HepG2 (cell line): Measurements from ENCODE around the gene SPATA21. TPM values are rescaled to one million over a fixed set of nuclear protein-coding genes. Genes with fewer than 3 reads are reported as not detected.

Experiments
- ATF2 ChIP-seq: sonication (generic); formaldehyde crosslinking; IDR thresholded peaks from 2 replicates; pipeline ENCODE4 v1.4.0; 2020; ENCODE audit warnings: missing genetic modification reagents
- CREB3 ChIP-seq: sonication (generic); formaldehyde crosslinking; IDR thresholded peaks from 2 replicates; pipeline ENCODE4 v1.5.0; 2020; ENCODE audit warnings: missing genetic modification reagents
- KLF16 ChIP-seq, 2 experiments: sonication (generic) in 1 of 2; formaldehyde crosslinking in 1 of 2; IDR thresholded peaks; 2 replicates each; pipeline versions ENCODE4 v1.6.1 to v1.8.0; 2016 to 2023; ENCODE audit warnings: missing genetic modification reagents in 2 of 2, missing compliant biosample characterization in 1 of 2
- MATR3 ChIP-seq: sonication (generic); formaldehyde crosslinking; IDR thresholded peaks from 2 replicates; pipeline ENCODE4 v1.4.0; 2020; ENCODE audit warnings: missing genetic modification reagents
- NFIC ChIP-seq: IDR thresholded peaks from 2 replicates; pipeline ENCODE4 v1.6.1; 2012; ENCODE audit warnings: mild to moderate bottlenecking, low read length, inconsistent platforms
- NFKBIZ ChIP-seq: IDR thresholded peaks from 2 replicates; pipeline ENCODE4 v1.6.1; 2018; ENCODE audit warnings: missing genetic modification reagents, missing compliant biosample characterization
- RFXAP ChIP-seq: sonication (generic); formaldehyde crosslinking; IDR thresholded peaks from 2 replicates; pipeline ENCODE4 v1.4.0; 2020; ENCODE audit warnings: missing genetic modification reagents, borderline replicate concordance
- SATB2 ChIP-seq: sonication (generic); formaldehyde crosslinking; IDR thresholded peaks from 2 replicates; pipeline ENCODE4 v1.5.0; 2020; ENCODE audit warnings: missing genetic modification reagents
- SSRP1 ChIP-seq: IDR thresholded peaks from 2 replicates; pipeline ENCODE4 v1.6.1; 2016; ENCODE audit warnings: control low read depth
- THAP9 ChIP-seq: sonication (generic); formaldehyde crosslinking; IDR thresholded peaks from 2 replicates; pipeline ENCODE4; 2020; ENCODE audit warnings: missing genetic modification reagents, mild to moderate bottlenecking, borderline replicate concordance
- ZC3H13 ChIP-seq: sonication (generic); formaldehyde crosslinking; IDR thresholded peaks from 2 replicates; pipeline ENCODE4 v1.8.1; 2023; ENCODE audit warnings: mild to moderate bottlenecking, missing genetic modification reagents, moderate library complexity
- ZFP37 ChIP-seq: sonication (generic); formaldehyde crosslinking; IDR thresholded peaks from 2 replicates; pipeline ENCODE4 v1.4.0; 2020; ENCODE audit warnings: missing genetic modification reagents, borderline replicate concordance
- ZMAT3 ChIP-seq: sonication (generic); formaldehyde crosslinking; conservative IDR thresholded peaks from 2 replicates; pipeline ENCODE4 v1.7.0; 2021; ENCODE audit warnings: missing genetic modification reagents
- ZNF142 ChIP-seq: sonication (generic); formaldehyde crosslinking; IDR thresholded peaks from 2 replicates; pipeline ENCODE4 v1.4.0; 2020; ENCODE audit warnings: missing genetic modification reagents
- ZNF615 ChIP-seq: sonication (generic); formaldehyde crosslinking; IDR thresholded peaks from 2 replicates; pipeline ENCODE4 v1.5.0; 2020; ENCODE audit warnings: mild to moderate bottlenecking, missing genetic modification reagents, borderline replicate concordance
- ZNF724P ChIP-seq: sonication (generic); formaldehyde crosslinking; IDR thresholded peaks from 2 replicates; pipeline ENCODE4 v1.8.0; 2022; ENCODE audit warnings: missing genetic modification reagents, borderline replicate concordance
- ZNF781 ChIP-seq: sonication (generic); formaldehyde crosslinking; IDR thresholded peaks from 2 replicates; pipeline ENCODE4 v1.5.1; 2020; ENCODE audit warnings: borderline replicate concordance, mild to moderate bottlenecking, missing genetic modification reagents; ENCODE audit errors: not compliant biosample characterization
- ZSCAN31 ChIP-seq: sonication (generic); formaldehyde crosslinking; IDR thresholded peaks from 2 replicates; pipeline ENCODE4 v1.5.0; 2020; ENCODE audit warnings: low read depth, mild to moderate bottlenecking, missing genetic modification reagents
- polyA plus RNA-seq, 8 experiments: library from polyadenylated mRNA; depleted of rRNA in 3 of 8; stranded (reverse) in 7 of 8; unstranded in 1 of 8; fragments of >200 nt; fragmentation: Illumina TruSeq in 4 of 8; extraction: Trizol in 4 of 8; gene quantifications; 2 replicates each; pipeline versions ENCODE4 v1.2.1 to v1.2.3, GENCODE V29; 2011 to 2016; ENCODE audit warnings: low read depth in 4 of 8, missing spikeins in 1 of 8, mixed read lengths in 1 of 8; ENCODE audit not compliant: insufficient read depth in 1 of 8
- total RNA-seq, 5 experiments: library from RNA; depleted of rRNA; stranded (reverse); fragments of >200 nt; fragmentation: Illumina TruSeq; extraction: Trizol; gene quantifications; 2 replicates each; pipeline ENCODE4 v1.2.3, GENCODE V29; 2016; ENCODE audit warnings: low read depth in 1 of 5

Gene SPATA21
- total and polyA plus RNA-seq, 2 of the 13 experiments (the other 11 are each of a cell fraction or from before 2014, with no cell fraction given), result 0.80 to 1.4 TPM

GRCh38 chr1:16367258-16367967 lies 69.8 kb downstream of the SPATA21 start (continued):
- TF ChIP-seq CREB3 (CRISPR knock-in tag) (peak; percentile 86; the same call in 1 of the 2 replicates), ATF2 (CRISPR knock-in tag) (no peak), ZMAT3 (peak; percentile 64; the same call in 1 of the 2 replicates), NFIC (no peak), RFXAP (CRISPR knock-in tag) (0 out of 2 replicates have a peak, but pooled peaks have one; percentile 68), ZNF781 (peak; percentile 39), SSRP1 (CRISPR knock-in tag) (no peak), NFKBIZ (CRISPR knock-in tag) (no peak), KLF16 (CRISPR knock-in tag; IDR thresholded peaks at IDR 0.05) (peak; percentile 22 to 90; a peak in 2 of 4 replicates), ZC3H13 (CRISPR knock-in tag) (0 out of 2 replicates have a peak, but pooled peaks have one; percentile 25), ZNF724P (no peak), ZNF615 (CRISPR knock-in tag) (peak; percentile 65; the same call in 1 of the 2 replicates), ZSCAN31 (CRISPR knock-in tag) (peak; percentile 95), SATB2 (CRISPR knock-in tag) (peak; percentile 92; the same call in 1 of the 2 replicates), MATR3 (CRISPR knock-in tag) (no peak), THAP9 (CRISPR knock-in tag) (peak; percentile 81; the same call in 1 of the 2 replicates), ZFP37 (CRISPR knock-in tag) (peak; percentile 44; the same call in 1 of the 2 replicates), ZNF142 (CRISPR knock-in tag) (0 out of 2 replicates have a peak, but pooled peaks have one; percentile 35)
